BLaER1 treated with 17β-estradiol and CSF1 and Interleukin-3, amounts not matched to agents 10 nM and 100 nM (cell line): Measurements from ENCODE around the gene THY1.
"Not testable (repeated sequence)": the region's sequence is repeated elsewhere in the genome, so short reads cannot be mapped to it uniquely, and the experiment has no call there.

ENCODE experiments used
- H3K27ac ChIP-seq, 11 experiments: shearing (Covaris generic); formaldehyde crosslinking; 2 replicates each; pipeline ENCODE4 v1.8.1; 2022
- H3K27me3 ChIP-seq, 11 experiments: shearing (Covaris generic); formaldehyde crosslinking; 2 replicates each; pipeline ENCODE4 v1.8.1; 2022
- H3K36me3 ChIP-seq, 11 experiments: shearing (Covaris generic); formaldehyde crosslinking; 2 replicates each; pipeline ENCODE4 v1.8.1; 2022
- H3K4me1 ChIP-seq, 10 experiments: shearing (Covaris generic); formaldehyde crosslinking; 2 replicates each; pipeline ENCODE4 v1.8.1; 2022
- H3K4me2 ChIP-seq, 11 experiments: shearing (Covaris generic); formaldehyde crosslinking; 2 replicates each; pipeline ENCODE4 v1.8.1; 2022
- H3K4me3 ChIP-seq, 10 experiments: shearing (Covaris generic); formaldehyde crosslinking; 2 replicates each; pipeline ENCODE4 v1.8.1; 2022
- H3K9ac ChIP-seq, 11 experiments: shearing (Covaris generic); formaldehyde crosslinking; 2 replicates each; pipeline ENCODE4 v1.8.1; 2022
- H3K9me3 ChIP-seq, 11 experiments: shearing (Covaris generic); formaldehyde crosslinking; replicated peaks in 1 of 11; 2 replicates each; pipeline ENCODE4 v1.8.1; 2022
- H4K20me1 ChIP-seq, 11 experiments: shearing (Covaris generic); formaldehyde crosslinking; 2 replicates each; pipeline ENCODE4 v1.8.1; 2022
- Cebpa-rat ChIP-seq, 11 experiments: shearing (Covaris generic); IDR thresholded peaks; 2 replicates each; pipeline ENCODE4 v1.8.1; 2022

Gene THY1

GRCh38 chr11:119409731-119410130 is 13.2 kb downstream of the THY1 start:
- peaks cover 0 to 9% (median 5%) of the 10 kb centered on the region in 11 experiments; a peak in 6 of 22 replicates for H3K9me3 ChIP-seq
- H3K4me2 ChIP-seq = no peak overlapping the region
- TF ChIP-seq Cebpa-rat (IDR thresholded peaks at IDR 0.05) = no peak
- no peaks in the 10 kb centered on the region for H4K20me1 ChIP-seq
- H3K4me1 ChIP-seq = peaks cover 0 to 12% (median 2%) of the 10 kb centered on the region in 10 experiments; a peak in 5 of 20 replicates
- no peak overlapping the region for H3K4me3 ChIP-seq
- H3K27ac ChIP-seq = no peak overlapping the region
- no peaks in the 10 kb centered on the region for H3K27me3 ChIP-seq
- H3K36me3 ChIP-seq = no peaks in the 10 kb centered on the region
- H3K9ac ChIP-seq = no peak overlapping the region

- no peak overlapping the region for H3K4me3 ChIP-seq
- no peak for TF ChIP-seq Cebpa-rat (IDR thresholded peaks at IDR 0.05)
- peaks cover 0 to 12% (median 2%) of the 10 kb centered on the region in 10 experiments; a peak in 5 of 20 replicates for H3K4me1 ChIP-seq
- no peaks in the 10 kb centered on the region for H3K27me3 ChIP-seq
- peak overlapping the region in 4 of 11 experiments; percentile 8 to 45 (median 15); a peak in 2 of 22 replicates for H3K4me2 ChIP-seq
- peaks cover 0 to 7% (median 4%) of the 10 kb centered on the region in 11 experiments; a peak in 10 of 22 replicates for H3K9me3 ChIP-seq
- H3K9ac ChIP-seq = no peak overlapping the region
- no peaks in the 10 kb centered on the region for H3K36me3 ChIP-seq
- H3K27ac ChIP-seq = no peak overlapping the region
- H4K20me1 ChIP-seq = no peaks in the 10 kb centered on the region
These were observed 17.0 kb downstream of the THY1 start for GRCh38 chr11:119406005-119406404.

- H3K27ac ChIP-seq, H4K20me1 ChIP-seq, H3K4me3 ChIP-seq, H3K36me3 ChIP-seq, H3K27me3 ChIP-seq, H3K9ac ChIP-seq: not testable (repeated sequence)
- peaks cover 0 to 12% (median 8%) of the 10 kb centered on the region in 11 experiments; a peak in 14 of 22 replicates for H3K9me3 ChIP-seq
- H3K4me2 ChIP-seq = 0 out of 22 replicates have a peak overlapping the region, but pooled peaks of 2 of the 11 experiments have one; percentile 12 to 18
- peaks cover 0 to 12% (median 2%) of the 10 kb centered on the region in 10 experiments; a peak in 5 of 20 replicates for H3K4me1 ChIP-seq
These were observed 17.5 kb downstream of the THY1 start for GRCh38 chr11:119405448-119405847.

- Histone ChIP-seq H3K27me3 (no peaks in the 10 kb centered on the region), H3K4me2 (no peak overlapping the region), H3K9me3 (peaks cover 0 to 18% (median 11%) of the 10 kb centered on the region in 11 experiments; a peak in 16 of 22 replicates), H4K20me1 (no peaks in the 10 kb centered on the region), H3K4me3 (no peak overlapping the region), H3K9ac (no peak overlapping the region), H3K36me3 (no peaks in the 10 kb centered on the region), H3K27ac (no peak overlapping the region), H3K4me1 (peaks cover 0 to 12% (median 2%) of the 10 kb centered on the region in 10 experiments; a peak in 5 of 20 replicates)
- no peak for TF ChIP-seq Cebpa-rat (IDR thresholded peaks at IDR 0.05)
These were observed 18.1 kb downstream of the THY1 start for GRCh38 chr11:119404872-119405271.

GRCh38 chr11:119403021-119403420 is 20.0 kb downstream of the THY1 start:
- peaks cover 15 to 37% (median 24%) of the 10 kb centered on the region in 11 experiments for H3K9me3 ChIP-seq
- no peak overlapping the region for H3K4me3 ChIP-seq
- no peak overlapping the region for H3K27ac ChIP-seq
- no peaks in the 10 kb centered on the region for H4K20me1 ChIP-seq
- no peak overlapping the region for H3K9ac ChIP-seq
- no peaks in the 10 kb centered on the region for H3K27me3 ChIP-seq
- H3K36me3 ChIP-seq = peaks cover 0 to 10% (median 0%) of the 10 kb centered on the region in 11 experiments; a peak in 2 of 22 replicates
- peaks cover 0 to 12% (median 2%) of the 10 kb centered on the region in 10 experiments; a peak in 5 of 20 replicates for H3K4me1 ChIP-seq
- no peak overlapping the region for H3K4me2 ChIP-seq
- no peak for TF ChIP-seq Cebpa-rat (IDR thresholded peaks at IDR 0.05)

GRCh38 chr11:119402470-119402869 is 20.5 kb downstream of the THY1 start:
- peaks cover 21 to 42% (median 29%) of the 10 kb centered on the region in 11 experiments for H3K9me3 ChIP-seq
- H3K36me3 ChIP-seq = peaks cover 0 to 12% (median 0%) of the 10 kb centered on the region in 11 experiments; a peak in 3 of 22 replicates
- no peak for TF ChIP-seq Cebpa-rat (IDR thresholded peaks at IDR 0.05)
- no peak overlapping the region for H3K27ac ChIP-seq
- no peak overlapping the region for H3K4me2 ChIP-seq
- H3K9ac ChIP-seq = no peak overlapping the region
- H3K27me3 ChIP-seq = no peaks in the 10 kb centered on the region
- no peak overlapping the region for H3K4me3 ChIP-seq
- no peaks in the 10 kb centered on the region for H4K20me1 ChIP-seq
- peaks cover 0 to 12% (median 2%) of the 10 kb centered on the region in 10 experiments; a peak in 5 of 20 replicates for H3K4me1 ChIP-seq

- peaks cover 0 to 12% (median 0%) of the 10 kb centered on the region in 11 experiments; a peak in 4 of 22 replicates for H3K36me3 ChIP-seq
- no peaks in the 10 kb centered on the region for H4K20me1 ChIP-seq
- H3K9ac ChIP-seq = no peak overlapping the region
- H3K27ac ChIP-seq = no peak overlapping the region
- peaks cover 26 to 48% (median 35%) of the 10 kb centered on the region in 11 experiments for H3K9me3 ChIP-seq
- H3K4me2 ChIP-seq = no peak overlapping the region
- peaks cover 0 to 5% (median 0%) of the 10 kb centered on the region in 10 experiments; a peak in 4 of 20 replicates for H3K4me1 ChIP-seq
- H3K4me3 ChIP-seq = no peak overlapping the region
- TF ChIP-seq Cebpa-rat (IDR thresholded peaks at IDR 0.05) = no peak
- H3K27me3 ChIP-seq = no peaks in the 10 kb centered on the region
These were observed 22.1 kb downstream of the THY1 start for GRCh38 chr11:119400860-119401259.

- no peaks in the 10 kb centered on the region for H4K20me1 ChIP-seq
- H3K9ac ChIP-seq = no peak overlapping the region
- no peak overlapping the region for H3K4me3 ChIP-seq
- H3K27ac ChIP-seq = no peak overlapping the region
- H3K9me3 ChIP-seq = peaks cover 26 to 48% (median 35%) of the 10 kb centered on the region in 11 experiments
- H3K4me2 ChIP-seq = no peak overlapping the region
- no peaks in the 10 kb centered on the region for H3K27me3 ChIP-seq
- peaks cover 0 to 12% (median 0%) of the 10 kb centered on the region in 11 experiments; a peak in 4 of 22 replicates for H3K36me3 ChIP-seq
- H3K4me1 ChIP-seq = no peaks in the 10 kb centered on the region
- TF ChIP-seq Cebpa-rat (IDR thresholded peaks at IDR 0.05) = no peak
These were observed 25.2 kb downstream of the THY1 start for GRCh38 chr11:119397740-119398139.

- Histone ChIP-seq H4K20me1 (no peaks in the 10 kb centered on the region), H3K27me3 (no peaks in the 10 kb centered on the region), H3K27ac (no peak overlapping the region), H3K9ac (no peak overlapping the region), H3K4me2 (no peak overlapping the region), H3K4me3 (no peak overlapping the region), H3K9me3 (peaks cover 26 to 48% (median 35%) of the 10 kb centered on the region in 11 experiments), H3K4me1 (no peaks in the 10 kb centered on the region), H3K36me3 (peaks cover 0 to 12% (median 0%) of the 10 kb centered on the region in 11 experiments; a peak in 4 of 22 replicates)
- no peak for TF ChIP-seq Cebpa-rat (IDR thresholded peaks at IDR 0.05)
These were observed 26.1 kb downstream of the THY1 start for GRCh38 chr11:119396835-119397234.

- no peak overlapping the region for H3K4me2 ChIP-seq
These were observed 31.7 kb downstream of the THY1 start for GRCh38 chr11:119391275-119391674.

More at GRCh38 chr11:119391275-119391674, 31.7 kb downstream of the THY1 start:
- Histone ChIP-seq H3K9ac (no peak overlapping the region), H4K20me1 (no peaks in the 10 kb centered on the region), H3K27ac (no peak overlapping the region), H3K4me3 (no peak overlapping the region), H3K9me3 (peaks cover 0 to 2% (median 0%) of the 10 kb centered on the region in 11 experiments; a peak in 1 of 22 replicates), H3K36me3 (no peaks in the 10 kb centered on the region; a peak in 1 of 22 replicates), H3K27me3 (no peaks in the 10 kb centered on the region), H3K4me1 (no peaks in the 10 kb centered on the region)
- TF ChIP-seq Cebpa-rat (IDR thresholded peaks at IDR 0.05) = no peak
